ENCODE measurements around the gene ATE1. TPM values are rescaled to one million over a fixed set of nuclear protein-coding genes. Genes with fewer than 3 reads are reported as not detected.

Gene ATE1
- total and polyA plus RNA-seq, 2 donors (not counting 3 experiments of a cell fraction or from before 2014, with no cell fraction given), result 8.7 to 27.1 TPM

DNA sequence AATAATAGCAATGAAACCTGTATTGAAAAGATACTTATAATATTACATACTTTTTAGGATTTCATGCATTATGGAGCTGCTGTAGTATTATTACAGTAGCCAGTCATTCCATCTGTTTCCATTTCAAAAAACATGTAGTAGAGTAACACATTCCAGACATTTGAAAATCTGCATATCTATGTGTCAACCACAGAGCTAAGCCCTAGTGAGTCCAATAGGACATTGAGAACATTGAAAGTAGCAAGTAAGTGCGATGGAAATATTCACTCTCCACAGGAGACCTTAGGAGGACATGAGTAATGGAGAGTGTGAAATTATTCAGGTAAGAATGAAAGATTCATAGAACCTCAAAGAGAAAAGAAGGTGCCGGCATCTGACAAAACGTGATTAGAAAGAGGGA is 31.8 kb upstream of the ATE1 start:
- Histone ChIP-seq H3K4me1 (ENCODE audit: control insufficient read depth, extremely low read depth, insufficient read depth, low read length) (peaks cover 16% of the 10 kb centered on the region), H3K9me3 (replicated peaks; ENCODE audit: control insufficient read depth, insufficient read depth, low read length) (no peaks in the 10 kb centered on the region), H3K27me3 (ENCODE audit: control insufficient read depth in 2 of 2, insufficient read depth in 2 of 2, low read length in 2 of 2) (no peaks in the 10 kb centered on the region), H3K9ac (replicated peaks; ENCODE audit: extremely low read depth, insufficient read depth, low read length) (no peak overlapping the region), H3K4me2 (ENCODE audit: insufficient read depth, low read length) (no peak overlapping the region), H4K20me1 (replicated peaks; ENCODE audit: control insufficient read depth, extremely low read depth, insufficient read depth, low read length) (no peaks in the 10 kb centered on the region), H3K79me2 (ENCODE audit: control insufficient read depth, insufficient read depth, low read length) (no peaks in the 10 kb centered on the region), H2AFZ (ENCODE audit: low read depth, low read length) (no peak overlapping the region), H3K36me3 (ENCODE audit: control insufficient read depth in 2 of 2, extremely low read depth in 1 of 2, insufficient read depth in 2 of 2, low read length in 2 of 2) (peaks cover 0 to 3% of the 10 kb centered on the region in 2 experiments), H3K9me1 (replicated peaks; ENCODE audit: control insufficient read depth, extremely low read depth, insufficient read depth, low read length) (no peaks in the 10 kb centered on the region), H3K27ac (ENCODE audit: insufficient read depth, low read depth, low read length) (no peak overlapping the region), H3K4me3 (replicated peaks in 1 of 3; ENCODE audit: insufficient read depth in 1 of 3, low read depth in 1 of 3, low read length in 3 of 3) (no peak overlapping the region)
- POLR2A ChIA-PET, result no interaction called here
- CTCF ChIA-PET, result interaction anchor here (0.8 to 1.0 kb wide), 2 partner anchors 10 to 12 kb away, joined by 3 read pairs; no protein-coding TSS in a partner anchor
- TF ChIP-seq, protein P1, sequence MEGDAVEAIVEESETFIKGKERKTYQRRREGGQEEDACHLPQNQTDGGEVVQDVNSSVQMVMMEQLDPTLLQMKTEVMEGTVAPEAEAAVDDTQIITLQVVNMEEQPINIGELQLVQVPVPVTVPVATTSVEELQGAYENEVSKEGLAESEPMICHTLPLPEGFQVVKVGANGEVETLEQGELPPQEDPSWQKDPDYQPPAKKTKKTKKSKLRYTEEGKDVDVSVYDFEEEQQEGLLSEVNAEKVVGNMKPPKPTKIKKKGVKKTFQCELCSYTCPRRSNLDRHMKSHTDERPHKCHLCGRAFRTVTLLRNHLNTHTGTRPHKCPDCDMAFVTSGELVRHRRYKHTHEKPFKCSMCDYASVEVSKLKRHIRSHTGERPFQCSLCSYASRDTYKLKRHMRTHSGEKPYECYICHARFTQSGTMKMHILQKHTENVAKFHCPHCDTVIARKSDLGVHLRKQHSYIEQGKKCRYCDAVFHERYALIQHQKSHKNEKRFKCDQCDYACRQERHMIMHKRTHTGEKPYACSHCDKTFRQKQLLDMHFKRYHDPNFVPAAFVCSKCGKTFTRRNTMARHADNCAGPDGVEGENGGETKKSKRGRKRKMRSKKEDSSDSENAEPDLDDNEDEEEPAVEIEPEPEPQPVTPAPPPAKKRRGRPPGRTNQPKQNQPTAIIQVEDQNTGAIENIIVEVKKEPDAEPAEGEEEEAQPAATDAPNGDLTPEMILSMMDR (IDR thresholded peaks at IDR 0.05; ENCODE audit: extremely low read depth in 1 of 2, insufficient read depth in 1 of 2, low read depth in 1 of 2, low read length in 2 of 2), result no peak
- TF ChIP-seq MYC (IDR thresholded peaks at IDR 0.05; ENCODE audit: low read depth, low read length), result no peak
- BruUV-seq (replicated peaks), result no TSS peak
- dilution Hi-C loops (cut with MboI; ENCODE audit: extremely low pct_ligation_motif_present, low sequenced_read_pairs) (no loop called here), intact Hi-C loops (cut with micrococcal nuclease) (no loop called here)
- no peak for FAIRE-seq
- DNase-seq (ENCODE audit: low read depth, low spot score), result no peak

DNA sequence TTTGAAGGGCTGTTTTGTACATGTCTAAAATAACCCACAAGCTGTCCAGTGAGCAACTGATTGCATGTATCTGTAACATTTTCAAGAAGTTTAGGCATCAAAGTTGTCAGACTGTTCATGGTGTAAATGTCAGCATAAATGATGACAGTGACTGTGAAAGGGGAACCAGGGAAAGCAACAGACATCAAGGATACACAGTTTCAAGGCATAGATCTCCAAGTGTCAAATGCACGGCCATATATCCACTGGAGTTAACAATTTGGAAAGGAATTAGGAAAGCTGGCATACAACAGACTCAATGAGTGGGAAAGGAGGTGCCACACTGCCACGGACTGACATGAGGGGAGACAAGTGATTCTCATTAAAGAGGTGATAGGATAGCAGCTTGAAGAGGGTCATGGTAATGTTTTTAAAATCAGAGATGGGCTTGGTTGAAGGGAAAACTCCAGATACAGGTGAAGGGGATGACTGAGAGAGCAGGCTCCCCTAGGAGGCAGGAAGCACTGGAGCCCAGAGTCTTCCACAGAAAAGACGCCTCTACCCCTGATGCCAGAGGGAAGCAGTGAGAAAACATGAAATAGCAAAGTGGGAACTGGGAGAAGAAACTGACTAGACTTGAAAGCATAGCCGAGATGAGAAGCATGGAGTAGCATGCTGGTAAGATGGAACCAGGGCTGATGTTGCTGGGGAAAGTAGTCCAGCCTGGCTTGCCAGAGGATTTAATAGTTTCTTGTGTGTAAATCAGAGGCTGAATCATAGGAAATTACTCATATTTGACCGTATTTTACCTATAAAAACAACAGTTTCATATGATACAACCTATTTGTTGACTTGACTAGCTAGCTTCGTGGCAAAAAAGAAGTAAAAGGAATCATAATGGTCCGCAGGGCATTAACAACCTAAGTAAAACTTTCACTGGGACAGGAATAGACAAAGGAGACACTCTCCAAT is 28.6 kb upstream of the ATE1 start:
- DNase-seq (ENCODE audit: low read depth, low spot score), result peak; percentile 87
- peak; percentile 86 for FAIRE-seq
- Histone ChIP-seq H4K20me1 (replicated peaks; ENCODE audit: control insufficient read depth, extremely low read depth, insufficient read depth, low read length) (no peaks in the 10 kb centered on the region), H3K27me3 (ENCODE audit: control insufficient read depth in 2 of 2, insufficient read depth in 2 of 2, low read length in 2 of 2) (no peaks in the 10 kb centered on the region), H2AFZ (ENCODE audit: low read depth, low read length) (peak overlapping the region; percentile 28), H3K27ac (ENCODE audit: insufficient read depth, low read depth, low read length) (peak overlapping the region; percentile 64), H3K4me3 (replicated peaks in 1 of 3; ENCODE audit: insufficient read depth in 1 of 3, low read depth in 1 of 3, low read length in 3 of 3) (peak overlapping the region in 1 of 3 experiments; percentile 15), H3K4me2 (ENCODE audit: insufficient read depth, low read length) (peak overlapping the region; percentile 40), H3K36me3 (ENCODE audit: control insufficient read depth in 2 of 2, extremely low read depth in 1 of 2, insufficient read depth in 2 of 2, low read length in 2 of 2) (peaks cover 0 to 5% of the 10 kb centered on the region in 2 experiments), H3K9me1 (replicated peaks; ENCODE audit: control insufficient read depth, extremely low read depth, insufficient read depth, low read length) (no peaks in the 10 kb centered on the region), H3K9me3 (replicated peaks; ENCODE audit: control insufficient read depth, insufficient read depth, low read length) (no peaks in the 10 kb centered on the region), H3K79me2 (ENCODE audit: control insufficient read depth, insufficient read depth, low read length) (no peaks in the 10 kb centered on the region), H3K4me1 (ENCODE audit: control insufficient read depth, extremely low read depth, insufficient read depth, low read length) (peaks cover 16% of the 10 kb centered on the region), H3K9ac (replicated peaks; ENCODE audit: extremely low read depth, insufficient read depth, low read length) (peak overlapping the region; percentile 15)
- intact Hi-C loops (cut with micrococcal nuclease), result loop anchor here (1.0 kb wide), 3 partner anchors 14 to 28 kb away; partner anchors contain the start of gene ATE1
- dilution Hi-C loops (cut with MboI; ENCODE audit: extremely low pct_ligation_motif_present, low sequenced_read_pairs), result no loop called here
- ChIA-PET POLR2A (interaction anchor here (0.5 to 0.8 kb wide), 3 partner anchors 9 to 52 kb away, joined by 3 to 4 read pairs (median 4); no protein-coding TSS in a partner anchor), CTCF (interaction anchor here (1.1 to 1.5 kb wide), 4 partner anchors 9 to 107 kb away, joined by 3 to 5 read pairs (median 4); no protein-coding TSS in a partner anchor)
- TSS peak; percentile 87 for BruUV-seq (replicated peaks)
- peak; percentile 54 for TF ChIP-seq POLR2AphosphoS5 (IDR thresholded peaks at IDR 0.05; ENCODE audit: insufficient read depth, low read depth, low read length)
- TF ChIP-seq JUN (IDR thresholded peaks at IDR 0.05; ENCODE audit: borderline replicate concordance, insufficient read depth, insufficient read length, low read depth), result peak; percentile 80
- TF ChIP-seq, protein P2, sequence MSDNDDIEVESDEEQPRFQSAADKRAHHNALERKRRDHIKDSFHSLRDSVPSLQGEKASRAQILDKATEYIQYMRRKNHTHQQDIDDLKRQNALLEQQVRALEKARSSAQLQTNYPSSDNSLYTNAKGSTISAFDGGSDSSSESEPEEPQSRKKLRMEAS (IDR thresholded peaks at IDR 0.05; ENCODE audit: insufficient read depth, insufficient read length), result no peak
- peak; percentile 82 for TF ChIP-seq FOS (IDR thresholded peaks at IDR 0.05; ENCODE audit: borderline replicate concordance, insufficient read depth, low read length)
